ENCODE results near the gene BCDIN3D. TPM values are rescaled to one million over a fixed set of nuclear protein-coding genes. Genes with fewer than 3 reads are reported as not detected.
"Not testable (repeated sequence)": the region's sequence is repeated elsewhere in the genome, so short reads cannot be mapped to it uniquely, and the experiment has no call there.

The BCDIN3D gene
- total and polyA plus RNA-seq, 2 donors: 5.2 to 7.0 TPM

DNA sequence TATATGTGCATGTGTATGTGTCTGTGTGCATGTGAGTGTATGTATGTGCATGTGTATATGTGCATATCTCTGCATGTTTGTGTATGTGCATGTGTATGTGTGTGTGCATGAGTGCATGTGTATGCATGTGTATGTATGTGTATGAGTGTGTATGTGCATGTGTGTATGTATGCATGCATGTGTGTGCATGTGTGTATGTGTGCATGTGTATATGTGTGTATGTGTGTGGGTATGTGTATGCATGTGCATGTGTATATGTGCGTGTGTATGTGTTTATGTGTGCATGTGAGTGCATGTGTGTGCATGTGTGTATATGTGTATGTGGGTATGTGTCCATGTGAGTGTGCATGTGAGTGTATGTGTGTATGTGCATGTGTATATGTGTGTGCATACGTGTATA, 36.2 kb upstream of the BCDIN3D start:
- H3K4me1 ChIP-seq (ENCODE audit: control insufficient read depth in 2 of 2, insufficient read depth in 2 of 2, low read length in 2 of 2); H3K4me3 ChIP-seq (ENCODE audit: low read length in 2 of 2); H3K9me3 ChIP-seq (ENCODE audit: control insufficient read depth in 2 of 2, insufficient read depth in 1 of 2, low read length in 1 of 2); H3K27ac ChIP-seq (ENCODE audit: low read depth in 1 of 2, low read length in 1 of 2); DNase-seq (ENCODE audit: low read depth in 6 of 9, low spot score in 9 of 9); H3K36me3 ChIP-seq (ENCODE audit: control insufficient read depth in 2 of 2, insufficient read depth in 2 of 2, low read length in 1 of 2): not testable (repeated sequence)
- 92% methylated on average over 2 of the region's 2 CpGs for WGBS
- peaks cover 0 to 13% of the 10 kb centered on the region in 2 donors for H3K27me3 ChIP-seq (ENCODE audit: control insufficient read depth in 2 of 2, insufficient read depth in 1 of 2, low read length in 1 of 2)

DNA sequence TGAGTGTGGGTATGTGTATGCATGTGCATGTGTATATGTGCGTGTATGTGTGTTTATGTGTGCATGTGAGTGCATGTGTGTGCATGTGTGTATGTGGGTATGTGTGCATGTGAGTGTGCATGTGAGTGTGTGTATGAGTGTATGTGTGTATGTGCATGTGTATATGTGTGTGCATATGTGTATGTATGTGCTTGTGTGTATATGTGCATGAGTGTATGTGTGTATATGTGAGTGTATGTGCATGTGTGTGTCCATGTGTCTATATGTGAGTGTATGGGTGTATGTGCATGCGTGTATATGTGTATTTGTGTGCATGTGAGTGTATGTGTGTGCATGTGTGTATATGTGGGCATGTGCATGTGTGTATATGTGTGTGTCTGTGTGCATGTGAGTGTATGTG, 35.1 kb upstream of the BCDIN3D start:
- H3K4me3 ChIP-seq (ENCODE audit: low read length in 2 of 2): no peak overlapping the region
- no peaks in the 10 kb centered on the region for H3K9me3 ChIP-seq (ENCODE audit: control insufficient read depth in 2 of 2, insufficient read depth in 1 of 2, low read length in 1 of 2)
- WGBS: 29% methylated on average over 1 of the region's 2 CpGs
- no peak overlapping the region for H3K27ac ChIP-seq (ENCODE audit: low read depth in 1 of 2, low read length in 1 of 2)
- peaks cover 0 to 11% of the 10 kb centered on the region in 2 donors for H3K27me3 ChIP-seq (ENCODE audit: control insufficient read depth in 2 of 2, insufficient read depth in 1 of 2, low read length in 1 of 2)
- no peak for DNase-seq (ENCODE audit: low read depth in 6 of 9, low spot score in 9 of 9)
- H3K36me3 ChIP-seq (ENCODE audit: control insufficient read depth in 2 of 2, insufficient read depth in 2 of 2, low read length in 1 of 2): no peaks in the 10 kb centered on the region
- no peaks in the 10 kb centered on the region for H3K4me1 ChIP-seq (ENCODE audit: control insufficient read depth in 2 of 2, insufficient read depth in 2 of 2, low read length in 2 of 2)

DNA sequence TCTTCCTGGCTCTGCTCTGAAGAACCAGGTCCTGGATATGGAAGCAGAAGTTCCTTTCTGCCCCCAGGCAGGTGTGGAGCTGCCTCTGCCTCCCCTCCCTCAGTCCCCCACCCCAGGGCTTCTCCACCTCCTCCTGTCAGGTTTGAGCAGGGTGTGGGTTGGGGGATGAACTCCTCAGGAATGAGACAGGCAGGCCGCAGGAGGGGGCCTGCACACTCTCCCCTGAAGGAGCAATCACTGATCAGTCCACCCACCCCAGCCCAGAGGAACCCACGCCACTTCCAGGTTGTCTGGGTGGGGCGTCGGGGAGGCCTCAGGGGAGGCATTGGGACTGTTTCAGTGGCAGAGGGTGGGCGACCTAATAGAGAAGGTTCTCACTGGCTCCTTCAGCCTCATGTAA, 34.2 kb upstream of the BCDIN3D start:
- no peak for DNase-seq (ENCODE audit: low read depth in 6 of 9, low spot score in 9 of 9)
- 71% methylated on average over 5 of the region's 5 CpGs for WGBS

DNA sequence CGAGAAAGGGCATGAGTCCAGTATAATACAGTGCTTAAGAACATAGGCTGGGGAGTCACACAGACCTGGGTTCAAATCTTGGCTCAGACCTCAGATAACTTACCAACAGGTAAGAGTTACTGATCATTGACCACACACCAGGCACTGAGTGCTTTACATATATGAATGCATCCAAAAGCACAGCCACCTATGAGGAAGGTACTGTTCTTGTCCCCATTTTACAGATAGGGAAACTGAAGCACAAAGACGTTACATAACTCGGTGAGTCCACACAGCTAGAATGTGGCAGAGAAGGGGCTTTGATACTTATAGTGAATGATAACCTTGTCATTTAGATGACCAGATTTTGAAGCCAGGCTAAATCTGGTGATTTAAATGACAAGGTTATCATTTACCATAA, 33.2 kb upstream of the BCDIN3D start:
- DNase-seq (ENCODE audit: low read depth in 6 of 9, low spot score in 9 of 9): no peak
- 98% methylated on average over 3 of the region's 3 CpGs for WGBS
- Histone ChIP-seq H3K4me1 (ENCODE audit: control insufficient read depth in 2 of 2, insufficient read depth in 2 of 2, low read length in 2 of 2) (peaks cover 0 to 2% of the 10 kb centered on the region in 2 donors), H3K36me3 (ENCODE audit: control insufficient read depth in 2 of 2, insufficient read depth in 2 of 2, low read length in 1 of 2) (no peaks in the 10 kb centered on the region), H3K27me3 (ENCODE audit: control insufficient read depth in 2 of 2, insufficient read depth in 1 of 2, low read length in 1 of 2) (peaks cover 0 to 6% of the 10 kb centered on the region in 2 donors), H3K9me3 (ENCODE audit: control insufficient read depth in 2 of 2, insufficient read depth in 1 of 2, low read length in 1 of 2) (no peaks in the 10 kb centered on the region), H3K4me3 (ENCODE audit: low read length in 2 of 2) (no peak overlapping the region), H3K27ac (ENCODE audit: low read depth in 1 of 2, low read length in 1 of 2) (no peak overlapping the region)

More for the DNA sequence above, 34.2 kb upstream of the BCDIN3D start:
- H3K27me3 ChIP-seq (ENCODE audit: control insufficient read depth in 2 of 2, insufficient read depth in 1 of 2, low read length in 1 of 2): peaks cover 0 to 6% of the 10 kb centered on the region in 2 donors
- no peaks in the 10 kb centered on the region for H3K36me3 ChIP-seq (ENCODE audit: control insufficient read depth in 2 of 2, insufficient read depth in 2 of 2, low read length in 1 of 2)
- H3K4me1 ChIP-seq (ENCODE audit: control insufficient read depth in 2 of 2, insufficient read depth in 2 of 2, low read length in 2 of 2): peaks cover 0 to 2% of the 10 kb centered on the region in 2 donors
- no peaks in the 10 kb centered on the region for H3K9me3 ChIP-seq (ENCODE audit: control insufficient read depth in 2 of 2, insufficient read depth in 1 of 2, low read length in 1 of 2)
- H3K27ac ChIP-seq (ENCODE audit: low read depth in 1 of 2, low read length in 1 of 2): no peak overlapping the region
- H3K4me3 ChIP-seq (ENCODE audit: low read length in 2 of 2): no peak overlapping the region

DNA sequence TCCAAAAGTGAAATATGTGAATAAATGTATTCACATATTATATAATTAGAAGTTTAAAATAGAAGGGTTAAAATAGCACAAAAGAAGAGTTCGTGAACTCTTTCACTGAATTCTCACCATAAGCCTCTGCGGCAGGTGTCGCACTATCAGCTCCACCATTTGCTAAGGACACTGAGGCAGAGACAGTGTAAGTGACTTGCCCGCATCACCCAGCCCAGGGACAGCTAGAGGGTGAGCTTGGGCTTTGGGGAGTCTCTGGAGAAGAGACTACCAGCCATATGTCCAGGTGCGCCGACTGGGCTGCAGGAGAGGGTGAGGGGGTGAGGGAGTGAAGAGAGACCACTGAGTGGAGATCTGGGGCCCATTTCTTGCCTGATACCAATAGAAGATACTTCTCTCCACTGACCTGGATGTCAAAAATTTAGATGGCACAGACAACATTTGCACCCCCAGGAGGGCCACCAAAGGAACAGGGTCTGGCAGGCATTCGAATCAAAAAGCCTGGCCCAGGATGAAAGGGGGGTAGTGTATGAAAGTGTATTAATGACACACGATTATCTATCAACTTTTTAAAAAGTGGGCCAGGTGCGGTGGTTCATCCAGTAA, 32.3 kb upstream of the BCDIN3D start:
- no peaks in the 10 kb centered on the region for H3K36me3 ChIP-seq (ENCODE audit: control insufficient read depth in 2 of 2, insufficient read depth in 2 of 2, low read length in 1 of 2)
- no peak for DNase-seq (ENCODE audit: low read depth in 6 of 9, low spot score in 9 of 9)
- H3K27me3 ChIP-seq (ENCODE audit: control insufficient read depth in 2 of 2, insufficient read depth in 1 of 2, low read length in 1 of 2): peaks cover 0 to 6% of the 10 kb centered on the region in 2 donors
- peaks cover 0 to 2% of the 10 kb centered on the region in 2 donors for H3K4me1 ChIP-seq (ENCODE audit: control insufficient read depth in 2 of 2, insufficient read depth in 2 of 2, low read length in 2 of 2)
- H3K27ac ChIP-seq (ENCODE audit: low read depth in 1 of 2, low read length in 1 of 2): no peak overlapping the region
- no peaks in the 10 kb centered on the region for H3K9me3 ChIP-seq (ENCODE audit: control insufficient read depth in 2 of 2, insufficient read depth in 1 of 2, low read length in 1 of 2)
- WGBS: 95% methylated on average over 9 of the region's 9 CpGs
- H3K4me3 ChIP-seq (ENCODE audit: low read length in 2 of 2): no peak overlapping the region

DNA sequence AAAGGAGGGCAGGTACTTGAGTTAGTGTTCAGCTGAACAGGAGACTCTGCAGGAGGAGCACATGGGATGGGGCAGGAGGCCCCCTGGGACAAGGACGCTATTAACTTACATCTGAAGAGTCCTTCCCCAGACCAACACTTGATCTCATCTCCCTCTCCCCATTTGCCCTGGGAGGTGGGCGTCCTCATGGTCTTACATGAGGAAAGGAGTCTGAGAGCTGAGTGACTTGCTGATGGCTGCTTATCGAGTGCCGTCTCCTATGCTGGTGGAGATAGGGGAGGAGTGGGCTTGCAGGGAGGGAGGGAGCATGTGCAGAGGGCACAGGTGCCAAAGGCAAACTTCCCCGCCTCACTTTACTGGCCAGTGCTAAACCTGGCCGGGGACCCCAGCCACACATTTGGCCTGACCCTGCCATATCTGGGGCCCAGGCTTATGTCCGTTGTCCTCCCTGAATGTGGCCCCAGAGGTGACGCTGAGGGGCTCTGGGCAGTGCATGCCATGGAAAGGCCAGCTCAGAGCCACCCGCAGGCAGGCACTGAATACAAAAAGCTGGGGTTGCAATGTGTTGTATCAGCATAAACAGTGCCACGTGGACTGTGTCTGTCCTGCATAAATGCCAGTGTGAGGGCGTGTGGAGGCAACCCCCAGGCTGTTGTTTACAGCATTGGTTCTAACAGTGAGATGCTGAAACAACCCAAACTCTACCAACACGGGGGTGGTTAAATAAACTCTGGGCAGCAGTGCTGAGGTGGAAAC, 31.4 kb upstream of the BCDIN3D start:
- DNase-seq (ENCODE audit: low read depth in 6 of 9, low spot score in 9 of 9): no peak
- Histone ChIP-seq H3K4me3 (ENCODE audit: low read length in 2 of 2) (no peak overlapping the region), H3K4me1 (ENCODE audit: control insufficient read depth in 2 of 2, insufficient read depth in 2 of 2, low read length in 2 of 2) (peaks cover 0 to 3% of the 10 kb centered on the region in 2 donors), H3K27me3 (ENCODE audit: control insufficient read depth in 2 of 2, insufficient read depth in 1 of 2, low read length in 1 of 2) (peaks cover 0 to 6% of the 10 kb centered on the region in 2 donors), H3K36me3 (ENCODE audit: control insufficient read depth in 2 of 2, insufficient read depth in 2 of 2, low read length in 1 of 2) (no peaks in the 10 kb centered on the region), H3K9me3 (ENCODE audit: control insufficient read depth in 2 of 2, insufficient read depth in 1 of 2, low read length in 1 of 2) (no peaks in the 10 kb centered on the region), H3K27ac (ENCODE audit: low read depth in 1 of 2, low read length in 1 of 2) (no peak overlapping the region)
- WGBS: 89% methylated on average over 12 of the region's 12 CpGs

DNA sequence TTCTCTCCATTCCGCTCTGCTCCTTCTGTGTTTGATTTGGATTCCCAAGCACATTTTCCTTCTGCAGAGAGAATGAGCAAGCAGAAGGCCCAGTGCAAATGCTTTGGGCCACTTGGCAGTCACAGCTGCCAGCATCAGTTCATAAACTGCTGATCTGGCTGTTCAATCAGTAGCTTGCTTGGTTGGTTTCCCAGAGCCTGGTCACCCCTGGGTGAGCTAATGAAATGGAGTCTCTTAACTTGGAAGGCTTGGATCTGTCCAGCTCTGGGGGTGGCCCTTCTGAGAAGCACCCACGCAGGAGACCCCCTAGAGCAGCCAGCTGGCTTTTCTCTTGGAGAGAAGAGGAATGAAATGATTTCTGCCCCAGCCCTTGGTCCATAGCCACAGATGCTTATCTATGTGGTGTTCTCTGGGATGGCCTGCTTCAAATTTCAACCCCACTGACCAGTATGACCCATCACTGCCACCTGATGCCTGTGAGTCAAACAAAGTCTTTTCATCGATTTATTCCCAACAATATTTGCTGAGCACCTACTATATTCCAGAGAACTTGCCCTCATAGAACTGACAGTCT, 30.5 kb upstream of the BCDIN3D start:
- peaks cover 0 to 11% of the 10 kb centered on the region in 2 donors for H3K4me1 ChIP-seq (ENCODE audit: control insufficient read depth in 2 of 2, insufficient read depth in 2 of 2, low read length in 2 of 2)
- peaks cover 0 to 6% of the 10 kb centered on the region in 2 donors for H3K27me3 ChIP-seq (ENCODE audit: control insufficient read depth in 2 of 2, insufficient read depth in 1 of 2, low read length in 1 of 2)
- no peak overlapping the region for H3K27ac ChIP-seq (ENCODE audit: low read depth in 1 of 2, low read length in 1 of 2)
- no peaks in the 10 kb centered on the region for H3K36me3 ChIP-seq (ENCODE audit: control insufficient read depth in 2 of 2, insufficient read depth in 2 of 2, low read length in 1 of 2)
- H3K4me3 ChIP-seq (ENCODE audit: low read length in 2 of 2): no peak overlapping the region
- WGBS: 96% methylated on average over 3 of the region's 3 CpGs
- H3K9me3 ChIP-seq (ENCODE audit: control insufficient read depth in 2 of 2, insufficient read depth in 1 of 2, low read length in 1 of 2): no peaks in the 10 kb centered on the region
- DNase-seq (ENCODE audit: low read depth in 6 of 9, low spot score in 9 of 9): no peak

DNA sequence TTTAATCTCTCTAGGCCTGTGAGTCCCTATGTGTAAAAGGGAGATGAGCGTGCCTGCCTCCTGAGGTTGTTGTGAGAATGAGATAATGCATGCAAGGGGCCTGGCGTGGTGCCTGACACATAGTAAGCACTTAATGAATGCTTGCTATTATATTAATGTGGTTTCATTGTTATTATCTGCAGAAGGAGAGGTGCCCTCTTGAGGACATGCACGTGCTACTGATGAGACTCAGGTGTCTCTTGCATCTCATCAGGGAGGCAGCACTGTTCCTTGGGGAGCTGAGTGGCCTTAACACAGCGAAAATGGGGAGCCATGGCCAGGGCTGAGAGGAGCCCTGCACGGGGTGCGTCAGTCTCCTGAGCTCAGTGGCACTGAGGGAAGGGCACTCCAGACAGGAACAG, 29.9 kb upstream of the BCDIN3D start:
- no peaks in the 10 kb centered on the region for H3K9me3 ChIP-seq (ENCODE audit: control insufficient read depth in 2 of 2, insufficient read depth in 1 of 2, low read length in 1 of 2)
- DNase-seq (ENCODE audit: low read depth in 6 of 9, low spot score in 9 of 9): no peak
- WGBS: 91% methylated on average over 6 of the region's 6 CpGs
- H3K27ac ChIP-seq (ENCODE audit: low read depth in 1 of 2, low read length in 1 of 2): no peak overlapping the region
- H3K4me3 ChIP-seq (ENCODE audit: low read length in 2 of 2): no peak overlapping the region
- peaks cover 0 to 6% of the 10 kb centered on the region in 2 donors for H3K27me3 ChIP-seq (ENCODE audit: control insufficient read depth in 2 of 2, insufficient read depth in 1 of 2, low read length in 1 of 2)
- H3K36me3 ChIP-seq (ENCODE audit: control insufficient read depth in 2 of 2, insufficient read depth in 2 of 2, low read length in 1 of 2): no peaks in the 10 kb centered on the region
- peaks cover 0 to 15% of the 10 kb centered on the region in 2 donors for H3K4me1 ChIP-seq (ENCODE audit: control insufficient read depth in 2 of 2, insufficient read depth in 2 of 2, low read length in 2 of 2)

DNA sequence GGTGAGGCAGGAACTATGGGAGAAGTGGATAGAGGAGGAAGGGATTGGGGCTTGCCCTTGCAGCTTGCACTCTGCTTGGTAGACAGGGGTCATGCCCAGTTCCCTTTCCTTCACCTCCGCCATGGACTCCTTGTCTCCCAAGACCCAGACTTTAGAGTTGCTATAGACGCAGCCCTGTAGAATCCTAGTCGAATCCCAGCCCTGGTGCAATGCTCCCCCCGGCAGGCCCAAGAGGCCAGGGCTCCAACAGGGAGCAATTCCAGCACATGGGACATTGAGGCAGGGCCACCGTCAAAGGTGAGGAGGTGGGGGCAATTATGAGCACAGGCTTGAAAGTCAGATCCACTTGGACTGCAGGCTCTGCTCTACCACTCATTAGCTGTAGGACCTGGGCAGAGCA, 29.5 kb upstream of the BCDIN3D start:
- DNase-seq (ENCODE audit: low read depth in 6 of 9, low spot score in 9 of 9): no peak
- WGBS: 96% methylated on average over 5 of the region's 5 CpGs

More for the DNA sequence above, 29.5 kb upstream of the BCDIN3D start:
- H3K27ac ChIP-seq (ENCODE audit: low read depth in 1 of 2, low read length in 1 of 2): no peak overlapping the region
- H3K4me3 ChIP-seq (ENCODE audit: low read length in 2 of 2): no peak overlapping the region
- peaks cover 0 to 15% of the 10 kb centered on the region in 2 donors for H3K4me1 ChIP-seq (ENCODE audit: control insufficient read depth in 2 of 2, insufficient read depth in 2 of 2, low read length in 2 of 2)
- peaks cover 0 to 6% of the 10 kb centered on the region in 2 donors for H3K27me3 ChIP-seq (ENCODE audit: control insufficient read depth in 2 of 2, insufficient read depth in 1 of 2, low read length in 1 of 2)
- H3K36me3 ChIP-seq (ENCODE audit: control insufficient read depth in 2 of 2, insufficient read depth in 2 of 2, low read length in 1 of 2): no peaks in the 10 kb centered on the region
- H3K9me3 ChIP-seq (ENCODE audit: control insufficient read depth in 2 of 2, insufficient read depth in 1 of 2, low read length in 1 of 2): no peaks in the 10 kb centered on the region

Data from thymus (tissue), 11 donors.